CD1c-positive myeloid dendritic cell (primary cell): ENCODE data around the gene STYXL2.

Experiments used
- DNase-seq: peaks from one replicate; pipeline ENCODE4 v3.0.0-alpha.2; 2016; ENCODE audit errors: extremely low spot score

Gene STYXL2

GRCh38 chr1:167081594-167082156 lies 12.2 kb upstream of the STYXL2 start:
- no peak for DNase-seq

GRCh38 chr1:167082511-167083027 lies 11.3 kb upstream of the STYXL2 start:
- peak; percentile 80 for DNase-seq

GRCh38 chr1:167083066-167083665 lies 10.7 kb upstream of the STYXL2 start:
- no peak for DNase-seq

- DNase-seq: no peak
Observed at GRCh38 chr1:167083871-167084270, 10.0 kb upstream of the STYXL2 start.

GRCh38 chr1:167084757-167085156 lies 9.1 kb upstream of the STYXL2 start:
- no peak for DNase-seq

- DNase-seq: no peak
Observed at GRCh38 chr1:167086033-167086432, 7.8 kb upstream of the STYXL2 start.

- DNase-seq: no peak
Observed at GRCh38 chr1:167086768-167087167, 7.1 kb upstream of the STYXL2 start.

- DNase-seq: no peak
Observed at GRCh38 chr1:167088746-167089417, 5.0 kb upstream of the STYXL2 start.

GRCh38 chr1:167089939-167090313 lies 3.9 kb upstream of the STYXL2 start:
- no peak for DNase-seq

- peak; percentile 79 for DNase-seq
Observed at GRCh38 chr1:167090314-167090942, 3.4 kb upstream of the STYXL2 start, which contains the start of gene GPA33. Gene GPA33, minus strand, starts transcription at chr1:167090377. Its CDS starts 90 bp downstream, at chr1:167090287.

- no peak for DNase-seq
Observed at GRCh38 chr1:167092653-167093052, 1.2 kb upstream of the STYXL2 start.

- DNase-seq: no peak
Observed at GRCh38 chr1:167094690-167095089, 815 bp downstream of the STYXL2 start.

GRCh38 chr1:167095368-167095767 lies 1.5 kb downstream of the STYXL2 start:
- DNase-seq: no peak

- DNase-seq: no peak
Observed at GRCh38 chr1:167099851-167100250, 6.0 kb downstream of the STYXL2 start.

GRCh38 chr1:167100730-167101129 lies 6.9 kb downstream of the STYXL2 start:
- no peak for DNase-seq

- DNase-seq: no peak
Observed at GRCh38 chr1:167101754-167102153, 7.9 kb downstream of the STYXL2 start.

- no peak for DNase-seq
Observed at GRCh38 chr1:167102906-167103573, 9.2 kb downstream of the STYXL2 start.

GRCh38 chr1:167104256-167104633 lies 10.4 kb downstream of the STYXL2 start:
- DNase-seq: no peak

- DNase-seq: peak; percentile 24
Observed at GRCh38 chr1:167105271-167106118, 11.6 kb downstream of the STYXL2 start.

GRCh38 chr1:167106119-167106461 lies 12.2 kb downstream of the STYXL2 start:
- DNase-seq: no peak

- DNase-seq: no peak
Observed at GRCh38 chr1:167107456-167107855, 13.6 kb downstream of the STYXL2 start.
